A172 (cell line): ENCODE measurements around the gene BFSP2. TPM values are rescaled to one million over a fixed set of nuclear protein-coding genes. Genes with fewer than 3 reads are reported as not detected.
A peak's percentile ranks its signal among the peaks of the same experiment; 100 is the strongest.

ENCODE experiments used
- DNase-seq: peaks from one replicate; pipeline ENCODE4 v3.0.0-alpha.2; 2015; ENCODE audit warnings: low spot score
- total RNA-seq: library from RNA; depleted of rRNA; stranded (reverse); fragments of >200 nt; shearing (Covaris generic); gene quantifications from 2 replicates; pipeline ENCODE4 v1.2.3, GENCODE V29; 2014

Gene BFSP2
- total RNA-seq, 1 experiment from 2014 or later: not detected

- DNase-seq: no peak
These were observed 16.1 kb upstream of the BFSP2 start for GRCh38 chr3:133383741-133384140.

GRCh38 chr3:133384331-133385027 lies 15.4 kb upstream of the BFSP2 start:
- peak; percentile 41 for DNase-seq

- no peak for DNase-seq
These were observed 13.0 kb upstream of the BFSP2 start for GRCh38 chr3:133386876-133387275.

- no peak for DNase-seq
These were observed 12.5 kb upstream of the BFSP2 start for GRCh38 chr3:133387341-133387740.

- DNase-seq: no peak
These were observed 11.0 kb upstream of the BFSP2 start for GRCh38 chr3:133388696-133389395.

- DNase-seq: no peak
These were observed 9.1 kb upstream of the BFSP2 start for GRCh38 chr3:133390715-133391114.

- no peak for DNase-seq
These were observed 6.7 kb upstream of the BFSP2 start for GRCh38 chr3:133393204-133393603.

- DNase-seq: no peak
These were observed 6.0 kb upstream of the BFSP2 start for GRCh38 chr3:133393691-133394474.

GRCh38 chr3:133394561-133395311 lies 5.1 kb upstream of the BFSP2 start:
- DNase-seq: no peak

- no peak for DNase-seq
These were observed 3.0 kb upstream of the BFSP2 start for GRCh38 chr3:133396906-133397305.

- DNase-seq: peak; percentile 49
These were observed 1.7 kb downstream of the BFSP2 start for GRCh38 chr3:133401374-133402135.

GRCh38 chr3:133404920-133405319 lies 5.1 kb downstream of the BFSP2 start:
- DNase-seq: no peak

GRCh38 chr3:133408366-133408765 lies 8.5 kb downstream of the BFSP2 start:
- DNase-seq: no peak

- DNase-seq: peak; percentile 64
These were observed 9.1 kb downstream of the BFSP2 start for GRCh38 chr3:133408961-133409360.

GRCh38 chr3:133410191-133410892 lies 10.5 kb downstream of the BFSP2 start:
- DNase-seq: no peak

- peak; percentile 45 for DNase-seq
These were observed 12.6 kb downstream of the BFSP2 start for GRCh38 chr3:133412183-133413132.

- DNase-seq: peak; percentile 36
These were observed 13.5 kb downstream of the BFSP2 start for GRCh38 chr3:133413161-133414020.

GRCh38 chr3:133414021-133414392 lies 14.2 kb downstream of the BFSP2 start:
- DNase-seq: no peak
